HFFc6 (cell line): Measurements from ENCODE around the gene TSPAN17. TPM values are rescaled to one million over a fixed set of nuclear protein-coding genes. Genes with fewer than 3 reads are reported as not detected.

Source experiments
- DNase-seq: peaks from one replicate; pipeline ENCODE4 v3.0.0-alpha.2; 2018
- H3K27ac Mint-ChIP-seq: 2 replicates; pipeline ENCODE4 v1.8.0; 2020; ENCODE audit warnings: mild to moderate bottlenecking, mixed read lengths
- H3K27me3 Mint-ChIP-seq: 2 replicates; pipeline ENCODE4 v1.8.0; 2021; ENCODE audit warnings: mild to moderate bottlenecking, moderate library complexity, mixed read lengths; ENCODE audit not compliant: insufficient read depth
- H3K36me3 Mint-ChIP-seq: 2 replicates; pipeline ENCODE4 v1.8.0; 2021; ENCODE audit warnings: low read depth, mixed read lengths
- H3K4me1 Mint-ChIP-seq: 2 replicates; pipeline ENCODE4 v1.8.0; 2020; ENCODE audit warnings: low read depth, mixed read lengths
- H3K4me3 Mint-ChIP-seq: 2 replicates; pipeline ENCODE4 v1.8.0; 2020; ENCODE audit warnings: mild to moderate bottlenecking, moderate library complexity, mixed read lengths
- H3K9me3 Mint-ChIP-seq: 2 replicates; pipeline ENCODE4 v1.8.0; 2020; ENCODE audit warnings: mild to moderate bottlenecking, mixed read lengths
- CTCF ChIP-seq: fragments of 200-600 bp; sonication (generic); IDR thresholded peaks from 2 replicates; pipeline ENCODE4 v1.5.0; 2021; ENCODE audit warnings: antibody characterized with exemption, mild to moderate bottlenecking
- total RNA-seq, 6 experiments: library from RNA; stranded (reverse); fragmentation: NEBNext Ultra II Directional; extraction: Animal tissue kit (Norgen Biotek cat#: 25700); gene quantifications; 2 replicates in 1 of 6; 3 replicates in 5 of 6; pipeline ENCODE4 v1.2.3, GENCODE V29; 2021

Gene TSPAN17
- total RNA-seq, 6 experiments from 2014 or later = 51.4 to 64.9 (median 57.6) TPM

GRCh38 chr5:176631383-176632200 lies 15.7 kb upstream of the TSPAN17 start:
- H3K27me3 Mint-ChIP-seq = peaks cover 71% of the 10 kb centered on the region

GRCh38 chr5:176632745-176633144 lies 14.5 kb upstream of the TSPAN17 start:
- Mint-ChIP-seq H3K27me3 (peaks cover 73% of the 10 kb centered on the region), H3K36me3 (peaks cover 6% of the 10 kb centered on the region; the same call in 1 of the 2 replicates), H3K27ac (no peak overlapping the region), H3K9me3 (no peaks in the 10 kb centered on the region; the same call in 1 of the 2 replicates), H3K4me3 (no peak overlapping the region), H3K4me1 (peaks cover 6% of the 10 kb centered on the region)
- DNase-seq = no peak
- no peak for TF ChIP-seq CTCF

More at GRCh38 chr5:176631383-176632200, 15.7 kb upstream of the TSPAN17 start:
- H3K4me3 Mint-ChIP-seq = no peak overlapping the region
- no peak for TF ChIP-seq CTCF
- H3K4me1 Mint-ChIP-seq = peaks cover 6% of the 10 kb centered on the region
- no peak for DNase-seq
- no peaks in the 10 kb centered on the region; the same call in 1 of the 2 replicates for H3K9me3 Mint-ChIP-seq
- H3K27ac Mint-ChIP-seq = no peak overlapping the region
- H3K36me3 Mint-ChIP-seq = peaks cover 6% of the 10 kb centered on the region; the same call in 1 of the 2 replicates

GRCh38 chr5:176633598-176633997 lies 13.7 kb upstream of the TSPAN17 start:
- Mint-ChIP-seq H3K4me1 (peaks cover 2% of the 10 kb centered on the region), H3K27me3 (peaks cover 73% of the 10 kb centered on the region), H3K4me3 (no peak overlapping the region)

GRCh38 chr5:176636426-176636825 lies 10.9 kb upstream of the TSPAN17 start:
- Mint-ChIP-seq H3K9me3 (no peaks in the 10 kb centered on the region; the same call in 1 of the 2 replicates), H3K4me1 (no peaks in the 10 kb centered on the region), H3K36me3 (peaks cover 6% of the 10 kb centered on the region; the same call in 1 of the 2 replicates), H3K4me3 (no peak overlapping the region), H3K27me3 (peaks cover 67% of the 10 kb centered on the region), H3K27ac (no peak overlapping the region)
- no peak for TF ChIP-seq CTCF
- DNase-seq = no peak

More at GRCh38 chr5:176633598-176633997, 13.7 kb upstream of the TSPAN17 start:
- Mint-ChIP-seq H3K9me3 (no peaks in the 10 kb centered on the region; the same call in 1 of the 2 replicates), H3K36me3 (peaks cover 6% of the 10 kb centered on the region; the same call in 1 of the 2 replicates), H3K27ac (no peak overlapping the region)
- DNase-seq = no peak
- no peak for TF ChIP-seq CTCF

- Mint-ChIP-seq H3K4me3 (no peak overlapping the region), H3K27me3 (peaks cover 61% of the 10 kb centered on the region), H3K9me3 (no peaks in the 10 kb centered on the region; the same call in 1 of the 2 replicates), H3K36me3 (peaks cover 6% of the 10 kb centered on the region; the same call in 1 of the 2 replicates), H3K27ac (no peak overlapping the region), H3K4me1 (no peaks in the 10 kb centered on the region)
- DNase-seq = no peak
- TF ChIP-seq CTCF = no peak
Measured at GRCh38 chr5:176637556-176637955, 9.7 kb upstream of the TSPAN17 start.
